HEK293 (cell line): ENCODE data around the gene CSNK1G3.

Source experiments
- TCF7L2 ChIP-seq: IDR thresholded peaks from 2 replicates; pipeline ENCODE4 v1.6.1; 2011; ENCODE audit warnings: low read depth, mild to moderate bottlenecking, inconsistent platforms, low read length, moderate library complexity, borderline replicate concordance
- ZNF112 ChIP-seq: fragments of 450-650 bp; formaldehyde crosslinking; IDR thresholded peaks from 2 replicates; pipeline ENCODE4 v1.5.0; 2017; ENCODE audit warnings: missing biosample characterization, missing genetic modification characterization
- ZNF302 ChIP-seq: fragments of 450-650 bp; formaldehyde crosslinking; IDR thresholded peaks from 2 replicates; pipeline ENCODE4 v1.5.1; 2016; ENCODE audit warnings: missing biosample characterization, missing genetic modification characterization, low read depth
- ZNF510 ChIP-seq: fragments of 450-650 bp; formaldehyde crosslinking; IDR thresholded peaks from 2 replicates; pipeline ENCODE4 v1.5.1; 2018; ENCODE audit warnings: mild to moderate bottlenecking, missing genetic modification characterization, missing biosample characterization; ENCODE audit not compliant: insufficient replicate concordance
- ZSCAN30 ChIP-seq: fragments of 450-650 bp; IDR thresholded peaks from 2 replicates; pipeline ENCODE4 v1.5.1; 2018; ENCODE audit warnings: missing biosample characterization, mild to moderate bottlenecking, missing genetic modification characterization, moderate library complexity
- TF ChIP-seq, protein P1 (sequence below): fragments of 450-650 bp; formaldehyde crosslinking; IDR thresholded peaks from 2 replicates; pipeline ENCODE4 v1.5.1; 2016; ENCODE audit warnings: missing biosample characterization, missing genetic modification characterization
- TF ChIP-seq, protein P2 (sequence below): fragments of 450-650 bp; formaldehyde crosslinking; IDR thresholded peaks from 2 replicates; pipeline ENCODE4 v1.5.1; 2016; ENCODE audit warnings: missing biosample characterization, missing genetic modification characterization
- TF ChIP-seq, protein P3 (sequence below): fragments of 450-650 bp; formaldehyde crosslinking; IDR thresholded peaks from 2 replicates; pipeline ENCODE4 v1.5.1; 2017; ENCODE audit warnings: missing biosample characterization, missing genetic modification characterization
- TF ChIP-seq, protein P4 (sequence below): IDR thresholded peaks from 2 replicates; pipeline ENCODE4 v1.6.1; 2011; ENCODE audit warnings: mild to moderate bottlenecking, low read depth, low read length, borderline replicate concordance

DNA sequence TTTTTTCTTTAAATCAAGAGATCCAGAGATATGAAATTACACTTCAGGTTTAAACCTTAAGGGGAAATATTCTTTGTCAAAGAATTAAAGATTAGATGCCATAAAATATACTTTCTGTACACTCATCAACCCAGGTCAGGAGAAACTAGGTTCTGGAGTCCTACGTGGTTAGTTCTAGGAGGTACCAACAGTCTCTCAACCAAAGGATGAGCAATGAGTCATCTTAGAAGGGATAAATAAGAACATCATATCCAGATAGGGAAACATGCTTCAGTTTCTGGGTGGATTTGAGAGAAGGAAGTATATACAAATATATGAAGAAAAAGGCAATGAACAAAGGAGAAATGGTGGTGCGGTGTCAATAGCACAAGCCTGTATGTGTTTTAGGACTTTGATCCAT lies 98.2 kb downstream of the CSNK1G3 start:
- TF ChIP-seq, protein P1, sequence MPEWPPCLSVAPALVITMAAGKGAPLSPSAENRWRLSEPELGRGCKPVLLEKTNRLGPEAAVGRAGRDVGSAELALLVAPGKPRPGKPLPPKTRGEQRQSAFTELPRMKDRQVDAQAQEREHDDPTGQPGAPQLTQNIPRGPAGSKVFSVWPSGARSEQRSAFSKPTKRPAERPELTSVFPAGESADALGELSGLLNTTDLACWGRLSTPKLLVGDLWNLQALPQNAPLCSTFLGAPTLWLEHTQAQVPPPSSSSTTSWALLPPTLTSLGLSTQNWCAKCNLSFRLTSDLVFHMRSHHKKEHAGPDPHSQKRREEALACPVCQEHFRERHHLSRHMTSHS (tag by site-specific recombination), result no peak
- no peak for TF ChIP-seq ZNF510 (tag by site-specific recombination)
- TF ChIP-seq, protein P2, sequence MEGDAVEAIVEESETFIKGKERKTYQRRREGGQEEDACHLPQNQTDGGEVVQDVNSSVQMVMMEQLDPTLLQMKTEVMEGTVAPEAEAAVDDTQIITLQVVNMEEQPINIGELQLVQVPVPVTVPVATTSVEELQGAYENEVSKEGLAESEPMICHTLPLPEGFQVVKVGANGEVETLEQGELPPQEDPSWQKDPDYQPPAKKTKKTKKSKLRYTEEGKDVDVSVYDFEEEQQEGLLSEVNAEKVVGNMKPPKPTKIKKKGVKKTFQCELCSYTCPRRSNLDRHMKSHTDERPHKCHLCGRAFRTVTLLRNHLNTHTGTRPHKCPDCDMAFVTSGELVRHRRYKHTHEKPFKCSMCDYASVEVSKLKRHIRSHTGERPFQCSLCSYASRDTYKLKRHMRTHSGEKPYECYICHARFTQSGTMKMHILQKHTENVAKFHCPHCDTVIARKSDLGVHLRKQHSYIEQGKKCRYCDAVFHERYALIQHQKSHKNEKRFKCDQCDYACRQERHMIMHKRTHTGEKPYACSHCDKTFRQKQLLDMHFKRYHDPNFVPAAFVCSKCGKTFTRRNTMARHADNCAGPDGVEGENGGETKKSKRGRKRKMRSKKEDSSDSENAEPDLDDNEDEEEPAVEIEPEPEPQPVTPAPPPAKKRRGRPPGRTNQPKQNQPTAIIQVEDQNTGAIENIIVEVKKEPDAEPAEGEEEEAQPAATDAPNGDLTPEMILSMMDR (tag by site-specific recombination), result no peak
- no peak for TF ChIP-seq ZNF302 (tag by site-specific recombination)
- no peak for TF ChIP-seq ZNF112 (tag by site-specific recombination)
- no peak for TF ChIP-seq TCF7L2
- no peak for TF ChIP-seq ZSCAN30 (tag by site-specific recombination)
- TF ChIP-seq, protein P3, sequence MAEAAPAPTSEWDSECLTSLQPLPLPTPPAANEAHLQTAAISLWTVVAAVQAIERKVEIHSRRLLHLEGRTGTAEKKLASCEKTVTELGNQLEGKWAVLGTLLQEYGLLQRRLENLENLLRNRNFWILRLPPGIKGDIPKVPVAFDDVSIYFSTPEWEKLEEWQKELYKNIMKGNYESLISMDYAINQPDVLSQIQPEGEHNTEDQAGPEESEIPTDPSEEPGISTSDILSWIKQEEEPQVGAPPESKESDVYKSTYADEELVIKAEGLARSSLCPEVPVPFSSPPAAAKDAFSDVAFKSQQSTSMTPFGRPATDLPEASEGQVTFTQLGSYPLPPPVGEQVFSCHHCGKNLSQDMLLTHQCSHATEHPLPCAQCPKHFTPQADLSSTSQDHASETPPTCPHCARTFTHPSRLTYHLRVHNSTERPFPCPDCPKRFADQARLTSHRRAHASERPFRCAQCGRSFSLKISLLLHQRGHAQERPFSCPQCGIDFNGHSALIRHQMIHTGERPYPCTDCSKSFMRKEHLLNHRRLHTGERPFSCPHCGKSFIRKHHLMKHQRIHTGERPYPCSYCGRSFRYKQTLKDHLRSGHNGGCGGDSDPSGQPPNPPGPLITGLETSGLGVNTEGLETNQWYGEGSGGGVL, result no peak
- TF ChIP-seq, protein P4, sequence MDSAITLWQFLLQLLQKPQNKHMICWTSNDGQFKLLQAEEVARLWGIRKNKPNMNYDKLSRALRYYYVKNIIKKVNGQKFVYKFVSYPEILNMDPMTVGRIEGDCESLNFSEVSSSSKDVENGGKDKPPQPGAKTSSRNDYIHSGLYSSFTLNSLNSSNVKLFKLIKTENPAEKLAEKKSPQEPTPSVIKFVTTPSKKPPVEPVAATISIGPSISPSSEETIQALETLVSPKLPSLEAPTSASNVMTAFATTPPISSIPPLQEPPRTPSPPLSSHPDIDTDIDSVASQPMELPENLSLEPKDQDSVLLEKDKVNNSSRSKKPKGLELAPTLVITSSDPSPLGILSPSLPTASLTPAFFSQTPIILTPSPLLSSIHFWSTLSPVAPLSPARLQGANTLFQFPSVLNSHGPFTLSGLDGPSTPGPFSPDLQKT, result no peak
